ENCODE results near the gene KCNA4. TPM values are rescaled to one million over a fixed set of nuclear protein-coding genes. Genes with fewer than 3 reads are reported as not detected.

KCNA4 gene
- total and polyA plus RNA-seq, 7 donors, result not detected

GRCh38 chr11:30002157-30002785 is 14.6 kb downstream of the KCNA4 start:
- TF ChIP-seq CTCF (IDR thresholded peaks at IDR 0.05), result no peak
- H3K36me3 ChIP-seq (ENCODE audit: insufficient read depth in 1 of 2, low read depth in 1 of 2), result no peaks in the 10 kb centered on the region
- no peaks in the 10 kb centered on the region for H3K27me3 ChIP-seq (ENCODE audit: insufficient read depth in 3 of 3, low read length in 2 of 3)
- H3K4me1 ChIP-seq, result no peaks in the 10 kb centered on the region
- no peak for DNase-seq
- peak in 3 of 4 donors; percentile 57 to 69 (median 69) for ATAC-seq
- no peaks in the 10 kb centered on the region for H3K9me3 ChIP-seq
- intact Hi-C loops (cut with DNase I), result no loop called here
- no peak overlapping the region for H3K4me3 ChIP-seq
- no peak overlapping the region for H3K27ac ChIP-seq
- WGBS, 3 donors, result 33 to 42% (median 36%) methylated on average over 4 of the region's 4 CpGs

- 34 to 45% (median 39%) methylated on average over 5 of the region's 5 CpGs for WGBS, 3 donors
- H3K27me3 ChIP-seq (ENCODE audit: insufficient read depth in 3 of 3, low read length in 2 of 3), result no peaks in the 10 kb centered on the region
- DNase-seq, result no peak
- H3K36me3 ChIP-seq (ENCODE audit: insufficient read depth in 1 of 2, low read depth in 1 of 2), result no peaks in the 10 kb centered on the region
- no peaks in the 10 kb centered on the region for H3K9me3 ChIP-seq
- TF ChIP-seq CTCF (IDR thresholded peaks at IDR 0.05), result no peak
- H3K4me1 ChIP-seq, result no peaks in the 10 kb centered on the region
- H3K4me3 ChIP-seq, result no peak overlapping the region
- intact Hi-C loops (cut with DNase I), result no loop called here
- H3K27ac ChIP-seq, result no peak overlapping the region
- peak in 3 of 4 donors; percentile 55 to 72 (median 71) for ATAC-seq
Measured at GRCh38 chr11:30000986-30001750, 15.7 kb downstream of the KCNA4 start.

- 85 to 87% (median 87%) methylated on average over 1 of the region's 1 CpG for WGBS, 3 donors
- DNase-seq, result no peak
- ATAC-seq, result no peak
- TF ChIP-seq CTCF (IDR thresholded peaks at IDR 0.05), result no peak
- H3K4me1 ChIP-seq, result no peaks in the 10 kb centered on the region
- H3K27me3 ChIP-seq (ENCODE audit: insufficient read depth in 3 of 3, low read length in 2 of 3), result peaks cover 0 to 2% (median 0%) of the 10 kb centered on the region in 3 donors
- H3K9me3 ChIP-seq, result no peaks in the 10 kb centered on the region
- H3K36me3 ChIP-seq (ENCODE audit: insufficient read depth in 1 of 2, low read depth in 1 of 2), result no peaks in the 10 kb centered on the region
- H3K4me3 ChIP-seq, result no peak overlapping the region
- intact Hi-C loops (cut with DNase I), result no loop called here
- H3K27ac ChIP-seq, result no peak overlapping the region
Measured at GRCh38 chr11:29996016-29996415, 20.8 kb downstream of the KCNA4 start.

GRCh38 chr11:29989174-29989970 is 27.5 kb downstream of the KCNA4 start:
- H3K9me3 ChIP-seq, result no peaks in the 10 kb centered on the region
- H3K27ac ChIP-seq, result no peak overlapping the region
- H3K4me3 ChIP-seq, result no peak overlapping the region
- no peaks in the 10 kb centered on the region for H3K4me1 ChIP-seq
- H3K36me3 ChIP-seq (ENCODE audit: insufficient read depth in 1 of 2, low read depth in 1 of 2), result no peaks in the 10 kb centered on the region
- intact Hi-C loops (cut with DNase I), result no loop called here
- H3K27me3 ChIP-seq (ENCODE audit: insufficient read depth in 3 of 3, low read length in 2 of 3), result peaks cover 0 to 2% (median 0%) of the 10 kb centered on the region in 3 donors
- 69 to 74% (median 69%) methylated on average over 1 of the region's 1 CpG for WGBS, 3 donors
- DNase-seq (no peak), ATAC-seq (no peak)
- TF ChIP-seq CTCF (IDR thresholded peaks at IDR 0.05), result no peak
